Endothelial cell of umbilical vein (primary cell): ENCODE data around the gene ATP10B. TPM values are rescaled to one million over a fixed set of nuclear protein-coding genes. Genes with fewer than 3 reads are reported as not detected.

Experiments used
- BruUV-seq: library from RNA; stranded (reverse); fragments of 400-500 nt; replicated peaks from 2 replicates; lab custom pipeline; 2021; lab: Mats Ljungman, UMichigan
- CTCF ChIA-PET: fragments of 300-600, 350-600 bp; sonication (Branson Sonifier 250); formaldehyde crosslinking; loops from one replicate; lab custom pipeline; 2021; ENCODE audit warnings: antibody characterized with exemption, inconsistent platforms; lab: Charles Lee
- POLR2A ChIA-PET: fragments of 300-600, 350-600 bp; sonication (Branson Sonifier 250); formaldehyde crosslinking; loops from one replicate; lab custom pipeline; 2021; ENCODE audit warnings: antibody characterized with exemption, inconsistent platforms; lab: Charles Lee
- DNase-seq: peaks from one replicate; pipeline ENCODE4 v3.0.0-alpha.2; 2011; ENCODE audit warnings: low read depth, low spot score
- FAIRE-seq: peaks from 2 replicates; lab custom pipeline; 2011; peaks lifted over from hg19 to GRCh38; lab: Jason Lieb, UNC
- H2AFZ ChIP-seq: 2 replicates; pipeline ENCODE4 v1.6.0; 2012; ENCODE audit warnings: low read depth, low read length, control low read depth, inconsistent platforms
- H3K27ac ChIP-seq: 2 replicates; pipeline ENCODE4 v1.5.1; 2011; ENCODE audit warnings: low read depth, mild to moderate bottlenecking, control low read depth, low read length, moderate library complexity; ENCODE audit not compliant: insufficient read depth
- H3K27me3 ChIP-seq, 2 experiments: 2 replicates each; pipeline versions ENCODE4 v1.6.0 to v1.6.1; 2011; ENCODE audit warnings: low read length in 2 of 2, mixed read lengths in 1 of 2; ENCODE audit not compliant: control insufficient read depth in 2 of 2, insufficient read depth in 2 of 2
- H3K36me3 ChIP-seq, 2 experiments: 2 replicates in 1 of 2; 3 replicates in 1 of 2; pipeline ENCODE4 v1.5.1; 2011; ENCODE audit warnings: low read length in 2 of 2, mild to moderate bottlenecking in 1 of 2, moderate library complexity in 1 of 2; ENCODE audit not compliant: control insufficient read depth in 2 of 2, insufficient read depth in 2 of 2; ENCODE audit errors: extremely low read depth in 1 of 2
- H3K4me1 ChIP-seq: 3 replicates; pipeline ENCODE4 v1.5.1; 2011; ENCODE audit warnings: mild to moderate bottlenecking, low read length; ENCODE audit not compliant: control insufficient read depth, insufficient read depth; ENCODE audit errors: extremely low read depth
- H3K4me2 ChIP-seq: 2 replicates; pipeline ENCODE4 v1.6.1; 2011; ENCODE audit warnings: low read length, control low read depth, mixed read lengths; ENCODE audit not compliant: insufficient read depth
- H3K4me3 ChIP-seq, 3 experiments: fragments of 200-600 bp in 1 of 3; sonication (generic), shearing (Covaris generic) in 1 of 3; replicated peaks in 1 of 3; 2 replicates each; pipeline ENCODE4 v1.5.1; 2011 to 2016; ENCODE audit warnings: control low read depth in 3 of 3, low read length in 3 of 3, mild to moderate bottlenecking in 2 of 3, inconsistent platforms in 1 of 3, low read depth in 1 of 3, moderate library complexity in 1 of 3; ENCODE audit not compliant: insufficient read depth in 1 of 3
- H3K79me2 ChIP-seq: 2 replicates; pipeline ENCODE4 v1.6.0; 2012; ENCODE audit warnings: low read length, inconsistent platforms; ENCODE audit not compliant: control insufficient read depth, insufficient read depth
- H3K9ac ChIP-seq: replicated peaks from 2 replicates; pipeline ENCODE3; 2011; ENCODE audit warnings: low read length, control low read depth; ENCODE audit not compliant: insufficient read depth; ENCODE audit errors: extremely low read depth
- H3K9me1 ChIP-seq: replicated peaks from 3 replicates; pipeline ENCODE4 v1.6.0; 2011; ENCODE audit warnings: mild to moderate bottlenecking, low read length; ENCODE audit not compliant: control insufficient read depth, insufficient read depth; ENCODE audit errors: extremely low read depth
- H3K9me3 ChIP-seq: replicated peaks from 2 replicates; pipeline ENCODE4 v1.5.1; 2012; ENCODE audit warnings: low read length, inconsistent platforms; ENCODE audit not compliant: control insufficient read depth, insufficient read depth
- H4K20me1 ChIP-seq: replicated peaks from 2 replicates; pipeline ENCODE3; 2011; ENCODE audit warnings: mild to moderate bottlenecking, low read length; ENCODE audit not compliant: control insufficient read depth, insufficient read depth; ENCODE audit errors: extremely low read depth
- CTCF ChIP-seq, 2 donors: IDR thresholded peaks; 1 replicate in 1 of 2; 2 replicates in 1 of 2; pipeline ENCODE4 v1.5.1; 2011; ENCODE audit warnings: low read length in 2 of 2, mild to moderate bottlenecking in 2 of 2, moderate library complexity in 2 of 2, control low read depth in 1 of 2, inconsistent platforms in 1 of 2, low read depth in 1 of 2; ENCODE audit not compliant: insufficient read depth in 1 of 2; ENCODE audit errors: extremely low read depth in 1 of 2
- EZH2 ChIP-seq: IDR thresholded peaks from 2 replicates; pipeline ENCODE4 v1.6.1; 2012; ENCODE audit warnings: borderline replicate concordance, low read depth, mild to moderate bottlenecking, moderate library complexity, low read length, inconsistent platforms; ENCODE audit not compliant: severe bottlenecking
- FOS ChIP-seq: IDR thresholded peaks from 2 replicates; pipeline ENCODE4 v1.6.1; 2011; ENCODE audit warnings: mild to moderate bottlenecking, low read length, moderate library complexity, borderline replicate concordance; ENCODE audit not compliant: insufficient read depth
- GATA2 ChIP-seq: IDR thresholded peaks from 2 replicates; pipeline ENCODE4 v1.7.0; 2011; ENCODE audit warnings: low read depth, mild to moderate bottlenecking, moderate library complexity, mixed read lengths, low read length; ENCODE audit not compliant: insufficient read length, insufficient read depth
- JUN ChIP-seq: IDR thresholded peaks from 2 replicates; pipeline ENCODE4 v1.6.1; 2011; ENCODE audit warnings: borderline replicate concordance, low read depth; ENCODE audit not compliant: insufficient read length, insufficient read depth
- MAX ChIP-seq: IDR thresholded peaks from 2 replicates; pipeline ENCODE4 v1.6.1; 2011; ENCODE audit not compliant: insufficient read depth, insufficient read length
- MYC ChIP-seq: IDR thresholded peaks from one replicate; pipeline ENCODE4 v1.6.1; 2011; ENCODE audit warnings: mild to moderate bottlenecking, low read depth, low read length
- POLR2A ChIP-seq: IDR thresholded peaks from 2 replicates; pipeline ENCODE4 v1.6.1; 2012; ENCODE audit warnings: low read depth, mild to moderate bottlenecking, control low read depth, low read length
- POLR2AphosphoS5 ChIP-seq: IDR thresholded peaks from 2 replicates; pipeline ENCODE4 v1.6.1; 2012; ENCODE audit warnings: low read depth, mild to moderate bottlenecking, control low read depth, low read length, moderate library complexity; ENCODE audit not compliant: insufficient read depth
- dilution Hi-C: fragments of 300-500 bp; cut with MboI; formaldehyde crosslinking; loops from one replicate; pipeline ENCODE4 v1.15.0; 2019; ENCODE audit warnings: low sequenced_read_pairs; ENCODE audit not compliant: extremely low pct_ligation_motif_present
- intact Hi-C: fragments of 100-400 bp; cut with micrococcal nuclease; formaldehyde crosslinking; loops from one replicate; pipeline ENCODE4 v1.10.0; 2022
- polyA plus RNA-seq, 4 experiments: library from polyadenylated mRNA; depleted of rRNA in 3 of 4; stranded (reverse) in 3 of 4; unstranded in 1 of 4; fragments of >200 nt; gene quantifications; 2 replicates each; pipeline versions ENCODE4 v1.2.1 to v1.2.3, GENCODE V29; 2011 to 2012; ENCODE audit warnings: missing spikeins in 1 of 4
- total RNA-seq: library from RNA; stranded (reverse); gene quantifications from 2 replicates; pipeline ENCODE4 v1.2.3, GENCODE V29; 2021

Gene ATP10B
- total and polyA plus RNA-seq, 2 donors (not counting 3 experiments of a cell fraction or from before 2014, with no cell fraction given) = not detected

GRCh38 chr5:160573318-160573717 is 278.7 kb downstream of the ATP10B start:
- H3K4me2 ChIP-seq = no peak overlapping the region
- BruUV-seq = no TSS peak
- H3K27me3 ChIP-seq = no peaks in the 10 kb centered on the region
- H2AFZ ChIP-seq = no peak overlapping the region
- no peak for FAIRE-seq
- TF ChIP-seq EZH2 (no peak), FOS (no peak), MAX (no peak), JUN (no peak), MYC (no peak), GATA2 (no peak), POLR2A (no peak), CTCF (IDR thresholded peaks at IDR 0.05; ENCODE audit: extremely low read depth in 1 of 2, insufficient read depth in 1 of 2, low read depth in 1 of 2, low read length in 2 of 2) (no peak), POLR2AphosphoS5 (no peak)
- H3K27ac ChIP-seq = no peak overlapping the region
- intact Hi-C loops = no loop called here
- H3K79me2 ChIP-seq = no peaks in the 10 kb centered on the region
- ChIA-PET CTCF (no interaction called here), POLR2A (no interaction called here)
- H3K9me1 ChIP-seq = no peaks in the 10 kb centered on the region
- H3K4me3 ChIP-seq = no peak overlapping the region
- no peaks in the 10 kb centered on the region for H4K20me1 ChIP-seq
- no peak for DNase-seq
- H3K9ac ChIP-seq = no peak overlapping the region
- no peaks in the 10 kb centered on the region for H3K9me3 ChIP-seq
- H3K4me1 ChIP-seq = no peaks in the 10 kb centered on the region
- dilution Hi-C loops = no loop called here
- no peaks in the 10 kb centered on the region for H3K36me3 ChIP-seq
